NOMO-1 treated with dmso at 0.1 percent for 144 hours (cell line): ENCODE results near the gene CNTLN.
"Not testable (repeated sequence)": the region's sequence is repeated elsewhere in the genome, so short reads cannot be mapped to it uniquely, and the experiment has no call there.

Source experiments
- DNase-seq: peaks from one replicate; lab custom pipeline; 2025; ENCODE audit not compliant: unreplicated experiment; lab: John Stamatoyannopoulos, UW

The CNTLN gene

DNA sequence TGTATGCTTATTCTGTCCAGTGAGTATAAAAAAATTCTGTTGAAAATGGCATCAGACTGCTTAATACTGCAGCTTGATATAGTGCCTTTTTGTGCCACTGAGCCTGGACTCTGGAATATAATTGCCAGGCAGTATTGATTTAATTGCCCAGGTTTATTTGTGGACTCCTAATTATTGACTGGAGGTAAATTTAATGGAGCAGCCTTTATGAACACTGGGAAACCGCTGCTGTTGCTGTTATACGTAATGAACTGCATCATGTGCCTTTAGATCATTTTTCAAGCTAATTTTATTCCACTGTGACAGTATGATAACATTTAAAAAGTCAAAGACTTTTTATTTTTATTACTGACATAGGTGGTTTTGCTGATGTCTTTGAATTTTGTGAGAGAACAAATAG lies 353.8 kb downstream of the CNTLN start:
- DNase-seq, result no peak

DNA sequence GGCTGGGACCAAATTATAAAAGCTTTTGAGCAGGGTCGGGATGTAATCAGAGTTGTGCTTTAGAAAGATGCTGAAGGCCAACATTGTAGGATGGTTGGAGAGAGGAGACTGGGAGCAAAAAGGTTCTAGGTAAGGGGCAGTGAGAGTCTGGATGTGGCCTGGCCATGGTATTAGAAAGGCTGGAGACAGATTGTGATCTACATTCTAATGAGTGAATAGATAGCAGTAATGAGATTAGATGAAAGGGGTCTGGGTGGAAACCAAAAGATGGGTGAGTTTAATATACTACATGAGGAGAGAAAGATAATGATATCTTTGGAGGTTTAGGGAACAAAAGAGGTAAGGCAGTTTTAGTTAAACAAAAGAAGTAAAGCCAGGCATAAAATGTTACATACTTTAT lies 355.3 kb downstream of the CNTLN start:
- DNase-seq, result no peak

DNA sequence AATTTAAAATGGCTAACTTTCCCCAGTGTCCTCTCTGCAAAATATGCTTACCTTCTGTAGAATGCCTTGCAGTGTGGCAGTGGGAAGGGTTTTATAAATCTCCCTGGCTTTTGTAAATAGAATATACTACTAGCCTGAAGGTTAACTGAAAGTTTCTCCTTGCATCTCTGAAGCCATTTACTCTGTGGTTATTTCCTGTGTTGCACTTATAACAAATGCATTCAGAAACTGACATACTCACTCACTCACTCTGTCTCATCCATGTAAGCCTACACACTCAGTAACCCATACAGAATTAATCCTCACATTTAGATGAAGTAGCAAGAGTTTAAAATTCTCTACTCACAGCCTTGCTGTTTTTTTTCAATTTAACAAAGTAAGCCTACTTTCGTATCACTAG lies 356.9 kb downstream of the CNTLN start:
- no peak for DNase-seq

DNA sequence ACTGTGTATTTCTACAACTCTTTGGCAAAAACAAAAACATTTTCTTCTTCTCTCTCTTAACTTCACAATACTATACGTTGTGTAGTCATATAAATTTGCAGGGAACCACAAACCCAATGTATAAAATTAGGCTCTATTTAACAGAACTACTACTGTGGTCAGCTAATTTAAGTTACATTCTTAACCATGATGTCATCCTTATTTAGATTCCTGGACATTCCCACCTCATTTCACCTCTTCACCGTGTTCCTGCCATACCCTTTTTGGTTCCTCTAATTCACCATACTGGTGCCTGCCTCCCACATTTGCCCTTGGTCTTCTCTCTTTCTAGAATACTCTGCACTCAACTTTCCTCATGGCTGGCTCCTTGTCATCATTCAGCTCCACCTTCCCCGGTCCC lies 368.4 kb downstream of the CNTLN start:
- DNase-seq, result no peak

DNA sequence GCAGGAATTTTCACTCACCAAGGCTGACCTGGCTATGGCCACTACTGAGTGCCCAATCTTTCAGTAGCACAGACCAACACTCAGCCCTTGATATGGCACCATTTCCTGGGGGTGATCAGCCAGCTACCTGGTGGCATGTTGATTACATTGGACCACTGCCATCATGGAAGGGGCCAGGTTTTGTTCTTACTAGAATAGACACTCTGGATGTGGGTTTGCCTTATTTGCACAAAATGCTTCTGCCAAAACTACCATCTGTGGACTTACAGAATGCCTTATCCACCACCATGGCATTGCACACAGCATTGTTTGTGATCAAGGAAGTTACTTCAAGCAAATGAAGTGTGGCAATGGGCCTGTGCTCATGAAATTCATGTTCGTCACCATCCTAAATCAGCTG lies 374.3 kb downstream of the CNTLN start:
- no peak for DNase-seq

DNA sequence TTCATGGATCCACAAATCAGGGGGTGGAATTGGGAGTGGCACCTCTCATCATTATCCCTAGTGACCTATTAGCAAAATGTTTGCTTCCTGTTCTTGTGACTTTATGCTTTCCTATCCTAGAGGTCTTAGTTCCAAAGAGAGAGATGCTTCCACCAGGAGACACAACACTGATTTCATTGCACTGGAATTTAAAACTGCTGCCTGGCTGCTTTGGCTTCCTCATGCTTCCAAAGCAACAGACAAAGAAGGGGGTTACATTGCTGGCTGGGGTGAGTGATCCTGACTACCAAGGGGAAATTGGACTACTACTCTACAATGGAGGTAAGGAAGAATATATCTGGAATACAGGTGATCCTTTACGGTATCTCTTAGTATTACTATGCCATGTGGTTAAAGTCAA lies 374.9 kb downstream of the CNTLN start:
- DNase-seq, result no peak

DNA sequence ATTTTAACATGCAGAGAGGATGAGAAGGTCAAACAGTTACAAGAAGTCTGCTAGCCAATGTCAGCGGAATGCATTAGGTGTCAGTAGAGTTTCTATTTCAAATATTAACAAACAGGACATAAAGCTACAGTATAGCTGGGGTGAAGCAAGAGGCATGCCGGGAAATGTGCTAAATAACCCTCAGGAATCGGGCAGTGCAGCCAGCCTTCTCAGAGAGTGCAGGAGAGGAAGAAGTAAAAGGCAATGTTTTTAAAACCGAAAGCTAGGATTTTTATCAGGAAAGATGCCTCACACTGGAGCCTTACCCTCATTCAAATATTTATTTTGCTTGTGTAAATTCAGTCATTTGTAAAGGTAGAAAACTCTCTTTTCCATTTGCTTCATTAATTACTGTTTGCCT lies 384.9 kb downstream of the CNTLN start:
- no peak for DNase-seq

DNA sequence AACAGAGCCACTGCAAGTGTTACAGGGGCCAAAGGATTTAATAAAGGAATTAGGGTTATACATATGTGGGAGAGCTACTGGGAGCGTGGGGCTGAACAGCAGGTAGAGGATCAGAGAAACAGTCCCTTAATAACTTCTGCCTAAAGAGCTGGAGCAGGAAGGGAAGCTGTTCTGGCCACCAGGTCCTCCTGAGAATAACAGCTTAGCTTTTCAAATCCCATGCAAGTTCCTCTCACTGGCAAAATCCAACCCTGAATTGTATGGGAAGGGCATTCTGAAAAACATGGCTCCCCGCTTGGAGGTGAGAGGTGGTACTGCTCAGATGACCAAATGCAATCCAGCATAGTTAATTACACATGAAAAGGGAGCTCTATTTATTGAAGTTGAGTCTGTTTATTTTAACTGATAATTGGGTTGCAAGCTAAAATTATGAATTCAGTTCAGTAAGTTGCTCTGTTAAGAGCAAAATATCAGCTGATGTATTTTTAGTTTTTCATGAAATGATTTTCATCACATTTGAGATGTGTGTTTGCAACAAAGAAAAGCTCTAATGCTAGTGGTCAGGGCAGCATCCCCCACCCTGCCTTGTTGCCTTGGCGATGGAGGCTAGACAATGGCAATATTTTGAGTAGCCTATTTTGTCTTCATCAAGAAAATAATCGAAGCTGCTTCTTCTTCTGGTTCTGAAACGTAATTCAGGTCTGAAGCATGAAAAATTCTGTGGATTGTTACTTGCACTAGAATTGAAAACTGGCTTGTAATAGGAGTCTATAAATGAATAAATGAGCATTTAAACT lies 385.6 kb downstream of the CNTLN start:
- no peak for DNase-seq

DNA sequence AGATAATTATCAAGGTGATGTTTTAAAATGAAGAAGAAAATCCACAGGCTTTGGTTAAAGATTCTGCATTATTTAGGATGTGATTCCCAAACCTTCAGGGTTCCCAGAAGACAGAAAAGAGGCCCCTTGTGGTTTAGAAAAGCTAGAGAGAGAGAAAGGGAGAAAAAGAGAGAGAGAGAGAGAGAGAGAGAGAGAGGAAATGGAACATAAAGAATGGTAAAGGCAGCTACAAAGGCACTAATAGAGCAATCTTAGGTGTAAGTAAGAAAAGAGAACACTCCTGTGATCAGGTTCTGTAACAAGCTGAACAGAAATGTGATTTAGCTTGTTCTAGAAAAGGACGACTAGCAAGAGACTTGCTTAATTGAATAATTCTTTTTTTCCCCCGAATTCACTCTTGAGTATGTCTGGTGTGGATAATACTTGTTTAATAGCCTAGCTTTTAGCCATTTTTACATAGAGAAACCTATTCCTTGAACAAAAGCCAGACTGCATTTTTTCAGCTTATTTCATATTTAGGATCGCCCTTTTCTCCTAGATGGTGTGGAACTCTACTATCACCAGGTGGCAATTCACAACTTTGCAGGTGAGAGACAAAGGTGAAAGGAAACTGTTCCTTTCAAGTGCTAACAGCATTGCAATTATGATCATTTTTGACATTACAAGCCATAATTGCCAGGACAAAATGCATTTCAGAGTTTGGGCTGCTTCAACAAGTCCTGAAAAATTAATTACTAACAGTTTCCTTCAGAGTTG lies 386.4 kb downstream of the CNTLN start:
- no peak for DNase-seq

DNA sequence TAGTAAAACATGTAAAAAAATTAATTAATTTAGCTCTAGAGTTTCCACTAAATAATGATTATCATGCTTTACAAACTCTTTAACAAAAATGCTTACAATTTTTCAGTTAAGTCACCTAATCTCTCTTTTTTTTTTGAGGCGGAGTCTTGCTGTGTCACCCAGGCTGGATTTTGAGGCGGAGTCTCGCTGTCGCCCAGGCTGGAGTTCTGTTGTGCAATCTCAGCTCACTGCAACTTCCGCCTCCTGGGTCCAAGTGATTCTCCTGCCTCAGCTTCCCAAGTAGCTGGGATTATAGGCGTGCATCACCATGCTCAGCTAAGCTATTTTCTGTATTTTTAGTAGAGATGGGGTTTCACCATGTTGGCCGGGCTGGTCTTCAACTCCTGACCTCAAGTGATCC lies 391.9 kb downstream of the CNTLN start:
- not testable (repeated sequence) for DNase-seq

DNA sequence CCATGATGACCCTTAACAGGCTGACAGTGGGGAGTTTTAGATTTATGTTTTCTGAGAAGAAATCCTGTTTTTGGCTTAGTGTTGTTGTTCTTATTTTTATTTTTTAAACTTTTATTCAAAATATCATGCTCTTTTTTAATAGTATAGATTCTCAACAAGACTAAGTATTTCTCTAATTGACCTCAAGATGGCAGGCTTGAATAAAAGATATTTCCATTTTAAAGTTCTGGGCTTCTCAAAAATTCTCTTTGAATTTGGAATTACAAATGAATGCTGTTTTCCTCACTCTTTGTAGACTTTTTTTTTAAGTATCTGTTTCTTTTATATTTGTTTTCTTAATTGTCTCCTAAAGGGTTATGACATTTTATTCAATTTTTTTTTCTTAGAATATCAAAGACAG lies 394.0 kb downstream of the CNTLN start:
- no peak for DNase-seq

DNA sequence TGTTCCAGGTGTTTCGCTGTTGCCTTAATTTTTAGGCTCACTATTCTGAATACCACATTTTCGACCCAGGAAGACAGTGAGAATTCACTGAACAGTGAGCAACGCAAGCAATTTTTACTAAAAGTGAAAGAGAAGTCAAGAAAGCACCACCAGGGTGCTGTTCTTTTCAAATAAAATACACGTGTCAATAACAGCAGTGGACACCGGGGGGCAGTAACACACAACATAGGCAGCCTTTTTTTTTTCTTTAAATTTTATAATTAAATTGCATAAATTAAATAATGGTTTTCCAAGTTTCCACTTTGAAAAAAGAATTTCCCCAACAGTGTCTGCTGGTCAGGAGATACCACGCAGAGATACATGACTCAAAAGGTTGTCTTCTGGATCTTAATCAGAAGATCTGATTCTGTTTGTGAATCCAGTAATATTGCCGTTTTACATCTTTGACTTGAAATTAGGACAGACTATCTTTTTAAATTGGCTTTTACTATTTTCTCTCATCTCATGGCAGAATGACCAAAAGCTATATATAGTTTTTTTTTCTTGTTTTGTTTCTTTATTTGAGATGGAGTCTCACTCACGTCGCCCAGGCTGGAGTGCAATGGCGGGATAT lies 396.9 kb downstream of the CNTLN start:
- DNase-seq, result no peak

DNA sequence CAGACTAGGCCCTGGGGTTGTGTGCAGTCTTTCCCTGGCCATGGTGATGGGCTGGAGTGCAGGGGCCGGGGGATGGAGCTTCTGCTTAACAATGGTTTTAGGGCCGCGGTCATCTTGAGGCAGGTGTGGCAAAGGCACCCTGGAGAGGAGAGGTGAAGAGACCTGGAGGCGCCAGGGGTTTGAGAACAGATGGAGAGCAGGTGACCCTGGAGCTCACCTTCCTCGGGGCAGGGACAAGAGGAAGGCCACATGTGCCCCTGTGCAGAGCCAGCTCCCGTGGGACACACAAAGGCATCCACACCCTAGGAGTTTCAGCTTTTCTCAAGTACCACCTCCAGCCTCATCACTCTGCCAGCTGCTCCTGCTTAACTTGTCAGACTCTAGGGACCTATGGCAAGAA lies 397.6 kb downstream of the CNTLN start:
- no peak for DNase-seq

DNA sequence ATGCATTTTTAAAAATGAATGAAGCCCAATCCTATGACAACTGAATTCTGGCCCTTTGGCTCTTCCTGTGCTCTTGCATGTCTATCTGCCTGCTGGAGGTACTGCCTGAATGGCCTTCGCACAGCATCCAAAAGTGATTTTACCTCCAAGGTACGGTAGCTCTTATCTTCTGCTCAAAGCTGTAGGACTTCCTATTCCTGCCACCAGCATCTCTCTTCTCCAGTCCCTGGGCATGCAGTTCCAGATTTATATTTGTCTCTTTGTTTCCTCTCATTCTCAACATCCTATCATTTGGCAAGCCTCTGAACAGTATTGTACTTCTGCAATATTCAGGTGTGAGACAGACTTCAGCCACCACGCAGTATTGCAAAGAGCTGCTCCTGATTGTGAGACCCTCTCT lies 400.3 kb downstream of the CNTLN start:
- no peak for DNase-seq

DNA sequence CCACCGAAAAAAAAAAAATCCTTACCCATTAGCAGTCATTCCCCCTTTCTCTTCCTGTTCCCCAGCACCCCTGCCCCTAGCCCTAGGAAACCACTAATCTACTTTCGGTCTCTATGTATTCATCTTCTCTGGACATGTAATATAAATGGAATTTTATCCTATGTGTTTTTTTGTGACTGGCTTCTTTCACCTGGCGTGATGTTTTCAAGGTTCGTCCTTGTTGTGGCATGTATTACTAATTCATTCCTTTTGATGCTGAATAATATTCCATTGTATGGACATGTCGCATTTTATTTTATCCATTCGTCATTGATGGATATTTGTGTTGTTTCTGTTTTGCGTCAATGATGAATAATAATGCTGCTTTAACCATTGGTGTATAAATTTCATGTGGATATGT lies 401.2 kb downstream of the CNTLN start:
- no peak for DNase-seq

DNA sequence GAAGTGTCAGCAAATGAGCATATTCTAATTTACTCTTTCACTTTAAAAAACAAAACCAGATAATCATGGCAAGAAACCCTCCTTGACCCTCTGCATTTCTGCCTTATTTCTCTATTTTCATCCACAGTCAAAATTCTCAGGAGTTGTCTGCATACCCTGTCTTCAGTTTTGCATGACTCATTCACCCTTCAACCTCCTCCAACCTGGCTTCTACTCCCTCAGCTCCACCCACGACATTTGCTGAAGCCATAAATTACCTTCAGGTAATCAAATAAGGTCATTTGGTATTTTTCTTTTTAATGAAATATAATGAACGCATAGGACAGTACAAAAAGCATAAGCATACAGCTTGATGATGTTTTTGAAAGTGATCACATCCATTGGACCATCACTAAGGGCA lies 416.2 kb downstream of the CNTLN start:
- DNase-seq, result no peak
